ENCODE results near the gene APLP2. TPM values are rescaled to one million over a fixed set of nuclear protein-coding genes. Genes with fewer than 3 reads are reported as not detected.

The APLP2 gene
- total and polyA plus RNA-seq, 2 experiments from 2014 or later = 322 to 362 TPM

- TF ChIP-seq ZNF462 (CRISPR knock-in tag; IDR thresholded peaks at IDR 0.05) (no peak), CREB1 (CRISPR knock-in tag; IDR thresholded peaks at IDR 0.05; ENCODE audit: low read depth) (no peak), ZNF331 (CRISPR knock-in tag; IDR thresholded peaks at IDR 0.05; ENCODE audit: low read depth) (no peak), JUNB (IDR thresholded peaks at IDR 0.05; ENCODE audit: unreplicated experiment) (no peak), EZH2phosphoT487 (IDR thresholded peaks at IDR 0.05; ENCODE audit: unreplicated experiment) (no peak), ZNF114 (CRISPR knock-in tag; IDR thresholded peaks at IDR 0.05) (no peak), POLR2AphosphoS5 (IDR thresholded peaks at IDR 0.05; ENCODE audit: low read depth) (no peak), NANOG (IDR thresholded peaks at IDR 0.05; ENCODE audit: borderline replicate concordance) (no peak), EZH2 (IDR thresholded peaks at IDR 0.05; ENCODE audit: low read depth, unreplicated experiment) (no peak)
- TF ChIP-seq, protein P1, sequence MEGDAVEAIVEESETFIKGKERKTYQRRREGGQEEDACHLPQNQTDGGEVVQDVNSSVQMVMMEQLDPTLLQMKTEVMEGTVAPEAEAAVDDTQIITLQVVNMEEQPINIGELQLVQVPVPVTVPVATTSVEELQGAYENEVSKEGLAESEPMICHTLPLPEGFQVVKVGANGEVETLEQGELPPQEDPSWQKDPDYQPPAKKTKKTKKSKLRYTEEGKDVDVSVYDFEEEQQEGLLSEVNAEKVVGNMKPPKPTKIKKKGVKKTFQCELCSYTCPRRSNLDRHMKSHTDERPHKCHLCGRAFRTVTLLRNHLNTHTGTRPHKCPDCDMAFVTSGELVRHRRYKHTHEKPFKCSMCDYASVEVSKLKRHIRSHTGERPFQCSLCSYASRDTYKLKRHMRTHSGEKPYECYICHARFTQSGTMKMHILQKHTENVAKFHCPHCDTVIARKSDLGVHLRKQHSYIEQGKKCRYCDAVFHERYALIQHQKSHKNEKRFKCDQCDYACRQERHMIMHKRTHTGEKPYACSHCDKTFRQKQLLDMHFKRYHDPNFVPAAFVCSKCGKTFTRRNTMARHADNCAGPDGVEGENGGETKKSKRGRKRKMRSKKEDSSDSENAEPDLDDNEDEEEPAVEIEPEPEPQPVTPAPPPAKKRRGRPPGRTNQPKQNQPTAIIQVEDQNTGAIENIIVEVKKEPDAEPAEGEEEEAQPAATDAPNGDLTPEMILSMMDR (conservative IDR thresholded peaks at IDR 0.05; ENCODE audit: low read depth in 2 of 2) = no peak
- TF ChIP-seq, protein P2, sequence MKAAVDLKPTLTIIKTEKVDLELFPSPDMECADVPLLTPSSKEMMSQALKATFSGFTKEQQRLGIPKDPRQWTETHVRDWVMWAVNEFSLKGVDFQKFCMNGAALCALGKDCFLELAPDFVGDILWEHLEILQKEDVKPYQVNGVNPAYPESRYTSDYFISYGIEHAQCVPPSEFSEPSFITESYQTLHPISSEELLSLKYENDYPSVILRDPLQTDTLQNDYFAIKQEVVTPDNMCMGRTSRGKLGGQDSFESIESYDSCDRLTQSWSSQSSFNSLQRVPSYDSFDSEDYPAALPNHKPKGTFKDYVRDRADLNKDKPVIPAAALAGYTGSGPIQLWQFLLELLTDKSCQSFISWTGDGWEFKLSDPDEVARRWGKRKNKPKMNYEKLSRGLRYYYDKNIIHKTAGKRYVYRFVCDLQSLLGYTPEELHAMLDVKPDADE (IDR thresholded peaks at IDR 0.05) = no peak
Measured at GRCh38 chr11:130047141-130047540, 22.6 kb upstream of the APLP2 start (continued).

All from GM23338 (cell line).